ENCODE measurements around the gene SMURF1.

SMURF1 gene

GRCh38 chr7:99112979-99113378, 30.9 kb downstream of the SMURF1 start:
- no peak overlapping the region for H3K4me3 ChIP-seq (ENCODE audit: low read depth, low read length)
- no peak for DNase-seq (ENCODE audit: low read depth)
- TF ChIP-seq CTCF (IDR thresholded peaks at IDR 0.05; ENCODE audit: insufficient read depth, low read depth, low read length, missing control alignments), result no peak

- H3K4me3 ChIP-seq (ENCODE audit: low read depth, low read length), result no peak overlapping the region
- no peak for TF ChIP-seq CTCF (IDR thresholded peaks at IDR 0.05; ENCODE audit: insufficient read depth, low read depth, low read length, missing control alignments)
- peak; percentile 78 for DNase-seq (ENCODE audit: low read depth)
Observed at GRCh38 chr7:99112097-99112496, 31.8 kb downstream of the SMURF1 start.

DNA sequence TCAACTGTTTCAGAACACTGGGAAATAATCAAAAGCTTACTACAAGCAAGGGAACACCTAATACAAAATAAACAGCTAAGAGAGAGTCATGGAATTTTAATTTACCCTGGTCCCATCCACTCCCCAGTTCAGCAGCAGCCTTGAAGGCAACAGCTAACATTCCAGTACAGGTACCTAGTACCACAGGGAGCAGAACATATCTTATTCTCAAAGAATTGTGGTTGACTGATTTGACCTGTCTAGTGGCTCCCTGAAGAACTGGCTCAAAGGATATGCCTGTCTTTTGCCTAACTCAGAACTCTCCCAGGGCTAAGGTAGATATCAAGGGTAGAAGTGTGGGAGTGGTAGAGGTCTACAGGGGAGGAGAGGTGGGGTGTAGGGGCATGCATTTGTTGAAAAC, 32.3 kb downstream of the SMURF1 start:
- TF ChIP-seq CTCF (IDR thresholded peaks at IDR 0.05; ENCODE audit: insufficient read depth, low read depth, low read length, missing control alignments), result no peak
- no peak for DNase-seq (ENCODE audit: low read depth)
- no peak overlapping the region for H3K4me3 ChIP-seq (ENCODE audit: low read depth, low read length)

DNA sequence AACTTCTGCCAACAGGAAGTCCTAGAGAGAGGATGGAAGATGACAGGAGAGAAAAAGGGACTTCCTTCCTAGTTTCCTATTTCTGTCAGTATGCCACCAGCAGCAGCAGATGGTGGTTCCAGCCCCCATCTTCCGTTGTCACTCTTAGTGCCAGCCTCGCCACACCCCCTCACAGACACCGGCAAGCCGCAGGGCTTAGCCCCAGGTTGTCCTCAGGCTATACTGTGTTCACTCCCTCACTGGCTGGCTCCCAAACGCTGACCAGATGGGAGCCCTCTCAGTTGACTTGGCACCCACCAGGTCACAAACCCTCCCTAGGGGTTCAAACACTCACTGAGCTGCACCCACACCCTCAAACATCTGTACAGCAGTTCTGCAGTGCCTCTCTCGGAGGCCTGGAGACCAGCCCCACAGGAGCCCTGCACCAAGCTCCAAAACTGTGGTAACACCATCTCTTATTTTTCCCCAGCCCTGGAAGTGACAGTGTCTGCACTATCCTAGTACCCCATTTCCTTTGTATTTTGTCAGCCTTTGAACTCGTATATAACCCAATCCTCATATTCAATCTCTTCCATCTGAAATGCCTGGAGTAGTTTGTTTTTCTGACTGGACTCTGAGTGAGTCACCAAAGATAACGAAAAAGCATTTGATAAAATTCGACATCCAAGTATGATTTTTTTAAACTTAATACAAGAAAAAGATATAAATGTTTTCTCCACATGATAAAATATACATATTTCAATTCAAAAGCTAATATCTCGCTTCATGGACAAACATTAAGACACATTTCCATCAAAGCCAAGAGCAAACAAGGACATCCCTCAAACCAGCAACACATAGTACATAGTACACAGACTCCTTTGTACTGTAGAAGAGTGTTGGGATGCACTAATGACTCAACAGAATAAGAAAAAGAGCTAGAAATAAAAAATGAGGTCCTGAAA, 34.5 kb downstream of the SMURF1 start:
- no peak overlapping the region for H3K4me3 ChIP-seq (ENCODE audit: low read depth, low read length)
- no peak for DNase-seq (ENCODE audit: low read depth)
- TF ChIP-seq CTCF (IDR thresholded peaks at IDR 0.05; ENCODE audit: insufficient read depth, low read depth, low read length, missing control alignments), result no peak

DNA sequence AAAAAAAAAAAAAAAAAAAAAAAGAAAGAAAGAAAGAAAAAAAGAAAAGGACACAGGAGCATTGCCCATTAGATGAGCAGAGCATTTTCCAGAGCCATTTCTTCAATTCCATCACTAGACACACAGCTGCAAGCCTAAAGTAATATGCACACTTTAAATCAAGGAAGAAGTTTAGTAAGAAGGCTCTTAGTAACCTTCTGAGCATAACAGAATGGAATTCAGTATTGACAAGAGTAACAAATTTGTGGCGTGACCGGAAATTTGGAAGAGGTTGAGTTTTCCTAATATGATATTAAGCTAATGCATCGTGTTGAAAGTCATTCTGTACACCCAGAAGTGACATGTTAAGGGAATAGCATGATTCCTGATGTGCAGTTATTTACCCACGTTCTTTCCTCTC, 35.3 kb downstream of the SMURF1 start:
- no peak for DNase-seq (ENCODE audit: low read depth)
- H3K4me3 ChIP-seq (ENCODE audit: low read depth, low read length), result no peak overlapping the region
- TF ChIP-seq CTCF (IDR thresholded peaks at IDR 0.05; ENCODE audit: insufficient read depth, low read depth, low read length, missing control alignments), result no peak

DNA sequence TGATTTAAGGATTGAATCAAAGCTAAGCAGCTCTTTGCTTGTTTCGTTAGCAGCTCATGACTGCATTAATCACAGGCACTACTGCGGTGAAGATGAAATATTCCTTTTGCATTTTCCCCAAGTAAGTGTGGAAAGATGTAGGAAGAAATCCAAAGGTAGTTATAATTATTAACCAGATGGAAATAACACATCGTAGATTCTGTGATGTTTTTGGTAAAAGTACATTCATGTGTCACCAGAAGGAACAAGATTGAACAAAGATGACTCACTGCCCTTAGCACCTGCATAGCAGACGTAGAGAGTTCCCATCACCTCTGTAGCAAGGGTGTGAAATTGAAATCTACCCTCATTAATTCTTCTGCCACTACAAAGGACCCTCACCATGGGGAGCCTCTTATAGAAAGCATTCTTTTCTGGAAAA, 37.1 kb downstream of the SMURF1 start:
- H3K4me3 ChIP-seq (ENCODE audit: low read depth, low read length), result no peak overlapping the region
- DNase-seq (ENCODE audit: low read depth), result no peak
- no peak for TF ChIP-seq CTCF (IDR thresholded peaks at IDR 0.05; ENCODE audit: insufficient read depth, low read depth, low read length, missing control alignments)

Data from GM12865 (cell line).